Measurements from ENCODE around the gene VSIG10L2.

DNA sequence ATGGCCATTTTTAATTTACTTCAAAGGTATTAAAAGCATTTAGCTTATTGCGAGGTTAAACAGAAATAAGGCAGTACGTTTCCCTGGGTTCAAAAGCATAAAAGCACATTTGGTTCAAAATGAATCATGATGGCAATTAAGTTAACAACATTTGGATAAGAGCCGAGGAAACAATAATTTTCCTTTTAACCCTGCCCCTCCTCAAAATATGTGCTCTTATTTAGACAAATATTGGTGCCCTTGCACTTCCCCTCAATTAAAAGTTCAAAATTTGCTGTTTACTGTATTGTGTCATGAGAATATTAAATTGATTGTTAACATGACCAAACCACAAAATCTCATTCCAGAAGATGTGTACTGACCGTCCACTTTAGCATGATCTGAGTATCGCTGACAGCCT, 48.7 kb downstream of the VSIG10L2 start:
- TF ChIP-seq CTCF (IDR thresholded peaks at IDR 0.05) (no peak), POLR2A (IDR thresholded peaks at IDR 0.05) (no peak)
